ENCODE data around the gene TBC1D2B.
"Not testable (repeated sequence)": the region's sequence is repeated elsewhere in the genome, so short reads cannot be mapped to it uniquely, and the experiment has no call there.

TBC1D2B gene

GRCh38 chr15:77988347-77989295, 88.9 kb downstream of the TBC1D2B start:
- no peak for DNase-seq (ENCODE audit: low read depth)

- DNase-seq (ENCODE audit: low read depth) = not testable (repeated sequence)
Observed at GRCh38 chr15:77987765-77988136, 89.8 kb downstream of the TBC1D2B start.

GRCh38 chr15:77986891-77987764, 90.4 kb downstream of the TBC1D2B start:
- DNase-seq (ENCODE audit: low read depth) = no peak

- no peak for DNase-seq (ENCODE audit: low read depth)
Observed at GRCh38 chr15:77985931-77986480, 91.5 kb downstream of the TBC1D2B start.

GRCh38 chr15:77985031-77985930, 92.2 kb downstream of the TBC1D2B start:
- DNase-seq (ENCODE audit: low read depth) = no peak

GRCh38 chr15:77984446-77984861, 93.1 kb downstream of the TBC1D2B start:
- no peak for DNase-seq (ENCODE audit: low read depth)

GRCh38 chr15:77983708-77984445, 93.6 kb downstream of the TBC1D2B start:
- no peak for DNase-seq (ENCODE audit: low read depth)

GRCh38 chr15:77983091-77983707, 94.3 kb downstream of the TBC1D2B start:
- DNase-seq (ENCODE audit: low read depth) = no peak

GRCh38 chr15:77982127-77982490, 95.4 kb downstream of the TBC1D2B start:
- no peak for DNase-seq (ENCODE audit: low read depth)

- DNase-seq (ENCODE audit: low read depth) = no peak
Observed at GRCh38 chr15:77981281-77982126, 96.0 kb downstream of the TBC1D2B start.

GRCh38 chr15:77980674-77981073, 96.8 kb downstream of the TBC1D2B start:
- not testable (repeated sequence) for DNase-seq (ENCODE audit: low read depth)

GRCh38 chr15:77980098-77980497, 97.4 kb downstream of the TBC1D2B start:
- DNase-seq (ENCODE audit: low read depth) = no peak

GRCh38 chr15:77979157-77979556, 98.4 kb downstream of the TBC1D2B start:
- DNase-seq (ENCODE audit: low read depth) = peak; percentile 11

GRCh38 chr15:77978759-77979145, 98.8 kb downstream of the TBC1D2B start:
- not testable (repeated sequence) for DNase-seq (ENCODE audit: low read depth)

- not testable (repeated sequence) for DNase-seq (ENCODE audit: low read depth)
Observed at GRCh38 chr15:77977903-77978758, 99.4 kb downstream of the TBC1D2B start.

GRCh38 chr15:77976760-77977525, 100.6 kb downstream of the TBC1D2B start:
- DNase-seq (ENCODE audit: low read depth) = not testable (repeated sequence)

GRCh38 chr15:77976095-77976450, 101.4 kb downstream of the TBC1D2B start:
- DNase-seq (ENCODE audit: low read depth) = not testable (repeated sequence)
